Stimulated activated CD4-positive, alpha-beta T cell treated with anti-CD3 and anti-CD28 coated beads, TNF-alpha, amount 100 ng/mL, for 48 hours (primary cell): Measurements from ENCODE around the gene ADK.

Source experiments
- DNase-seq, 3 donors: peaks; one replicate each; pipeline ENCODE4 v3.0.0-alpha.2; 2020; ENCODE audit warnings: low read depth in 3 of 3

ADK gene

GRCh38 chr10:74672430-74673165 lies 521.6 kb downstream of the ADK start:
- DNase-seq: no peak

- DNase-seq: no peak
Observed at GRCh38 chr10:74674927-74675326, 523.9 kb downstream of the ADK start.

GRCh38 chr10:74675484-74675883 lies 524.5 kb downstream of the ADK start:
- no peak for DNase-seq

GRCh38 chr10:74677951-74678350 lies 526.9 kb downstream of the ADK start:
- no peak for DNase-seq

GRCh38 chr10:74681917-74682627 lies 531.1 kb downstream of the ADK start:
- no peak for DNase-seq

GRCh38 chr10:74683067-74683466 lies 532.0 kb downstream of the ADK start:
- DNase-seq: no peak

- no peak for DNase-seq
Observed at GRCh38 chr10:74683621-74684364, 532.8 kb downstream of the ADK start.

- no peak for DNase-seq
Observed at GRCh38 chr10:74684462-74684861, 533.4 kb downstream of the ADK start.

- no peak for DNase-seq
Observed at GRCh38 chr10:74685564-74685963, 534.5 kb downstream of the ADK start.

- no peak for DNase-seq
Observed at GRCh38 chr10:74690393-74690792, 539.4 kb downstream of the ADK start.

GRCh38 chr10:74691164-74691563 lies 540.1 kb downstream of the ADK start:
- DNase-seq: no peak

- no peak for DNase-seq
Observed at GRCh38 chr10:74704629-74705357, 553.8 kb downstream of the ADK start.

- DNase-seq: no peak
Observed at GRCh38 chr10:74705358-74705980, 554.4 kb downstream of the ADK start.

- no peak for DNase-seq
Observed at GRCh38 chr10:74706966-74707365, 555.9 kb downstream of the ADK start.

- DNase-seq: no peak
Observed at GRCh38 chr10:74708246-74708645, 557.2 kb downstream of the ADK start.

- DNase-seq: no peak
Observed at GRCh38 chr10:74718208-74718607, 567.2 kb downstream of the ADK start.

- no peak for DNase-seq
Observed at GRCh38 chr10:74728225-74728624, 577.2 kb downstream of the ADK start.

- no peak for DNase-seq
Observed at GRCh38 chr10:74730246-74730645, 579.2 kb downstream of the ADK start.

- no peak for DNase-seq
Observed at GRCh38 chr10:74733612-74734011, 582.6 kb downstream of the ADK start.

- DNase-seq: no peak
Observed at GRCh38 chr10:74736029-74736428, 585.0 kb downstream of the ADK start.

GRCh38 chr10:74738052-74738451 lies 587.0 kb downstream of the ADK start:
- DNase-seq: no peak

- DNase-seq: no peak
Observed at GRCh38 chr10:74738542-74738941, 587.5 kb downstream of the ADK start.
